PFSK-1 (cell line): Measurements from ENCODE around the gene PLAC9.

ENCODE experiments used
- FOXP2 ChIP-seq: optimal IDR thresholded peaks from 2 replicates; pipeline ENCODE3; 2011; ENCODE audit warnings: borderline replicate concordance, control low read depth, inconsistent platforms; ENCODE audit not compliant: insufficient read depth; ENCODE audit errors: extremely low read length, extremely low read depth
- POLR2AphosphoS5 ChIP-seq: IDR thresholded peaks from 2 replicates; pipeline ENCODE4 v1.6.1; 2012; ENCODE audit warnings: low read depth, mild to moderate bottlenecking, control low read depth, low read length, moderate library complexity
- REST ChIP-seq, 2 experiments: IDR thresholded peaks; 2 replicates each; pipeline versions ENCODE4 v1.6.1 to v1.8.0; 2011 to 2012; ENCODE audit warnings: low read depth in 2 of 2, low read length in 2 of 2, control low read depth in 1 of 2, inconsistent platforms in 1 of 2, mild to moderate bottlenecking in 1 of 2, moderate library complexity in 1 of 2; ENCODE audit not compliant: insufficient read depth in 1 of 2
- SIN3A ChIP-seq: IDR thresholded peaks from 2 replicates; pipeline ENCODE4 v1.6.1; 2012; ENCODE audit warnings: mild to moderate bottlenecking, low read length, moderate library complexity, borderline replicate concordance; ENCODE audit not compliant: insufficient read depth
- TAF1 ChIP-seq: IDR thresholded peaks from 2 replicates; pipeline ENCODE4 v1.6.1; 2012; ENCODE audit warnings: low read length, control low read depth, borderline replicate concordance; ENCODE audit not compliant: insufficient read depth

PLAC9 gene

GRCh38 chr10:80154626-80154977 is 22.1 kb downstream of the PLAC9 start:
- TF ChIP-seq REST (IDR thresholded peaks at IDR 0.05; ENCODE audit: insufficient read depth in 1 of 2, low read depth in 2 of 2, low read length in 2 of 2) (no peak), POLR2AphosphoS5 (no peak), TAF1 (no peak), FOXP2 (no peak), SIN3A (no peak)

- TF ChIP-seq TAF1: no peak
- TF ChIP-seq SIN3A: no peak
- TF ChIP-seq POLR2AphosphoS5: no peak
- no peak for TF ChIP-seq FOXP2
- TF ChIP-seq REST (IDR thresholded peaks at IDR 0.05; ENCODE audit: insufficient read depth in 1 of 2, low read depth in 2 of 2, low read length in 2 of 2): no peak
Measured at GRCh38 chr10:80154978-80155695, 22.6 kb downstream of the PLAC9 start.

GRCh38 chr10:80155696-80156215 is 23.2 kb downstream of the PLAC9 start:
- TF ChIP-seq FOXP2 (no peak), REST (IDR thresholded peaks at IDR 0.05; ENCODE audit: insufficient read depth in 1 of 2, low read depth in 2 of 2, low read length in 2 of 2) (no peak), TAF1 (no peak), SIN3A (no peak), POLR2AphosphoS5 (no peak)

- TF ChIP-seq TAF1 (no peak), FOXP2 (no peak), REST (IDR thresholded peaks at IDR 0.05; ENCODE audit: insufficient read depth in 1 of 2, low read depth in 2 of 2, low read length in 2 of 2) (no peak), POLR2AphosphoS5 (no peak), SIN3A (no peak)
Measured at GRCh38 chr10:80156216-80156615, 23.7 kb downstream of the PLAC9 start.

- no peak for TF ChIP-seq SIN3A
- TF ChIP-seq TAF1: no peak
- TF ChIP-seq POLR2AphosphoS5: no peak
- no peak for TF ChIP-seq FOXP2
- no peak for TF ChIP-seq REST (IDR thresholded peaks at IDR 0.05; ENCODE audit: insufficient read depth in 1 of 2, low read depth in 2 of 2, low read length in 2 of 2)
Measured at GRCh38 chr10:80157561-80157960, 25.0 kb downstream of the PLAC9 start.
